Liver (tissue), 9 donors: Measurements from ENCODE around the gene BRICD5. TPM values are rescaled to one million over a fixed set of nuclear protein-coding genes. Genes with fewer than 3 reads are reported as not detected.

Source experiments
- DNase-seq: peaks from one replicate; pipeline ENCODE4 v3.0.0-alpha.2; 2017; ENCODE audit warnings: low spot score
- H3K27ac ChIP-seq, 2 donors: one replicate each; pipeline ENCODE4 v1.7.0; 2013; ENCODE audit warnings: inconsistent platforms in 2 of 2, low read length in 2 of 2, control low read depth in 1 of 2, low read depth in 1 of 2, mild to moderate bottlenecking in 1 of 2
- H3K27me3 ChIP-seq, 4 donors: one replicate each; pipeline versions ENCODE4 v1.6.1 to v1.7.0; 2013; ENCODE audit warnings: low read length in 3 of 4, inconsistent platforms in 1 of 4, mild to moderate bottlenecking in 1 of 4, moderate library complexity in 1 of 4; ENCODE audit not compliant: control insufficient read depth in 4 of 4, insufficient read depth in 4 of 4
- H3K36me3 ChIP-seq, 4 donors: one replicate each; pipeline versions ENCODE4 v1.6.1 to v1.7.0; 2013; ENCODE audit warnings: low read length in 3 of 4, mild to moderate bottlenecking in 3 of 4, low read depth in 1 of 4, moderate library complexity in 1 of 4; ENCODE audit not compliant: control insufficient read depth in 4 of 4, insufficient read depth in 3 of 4
- H3K4me1 ChIP-seq, 4 donors: one replicate each; pipeline versions ENCODE4 v1.6.1 to v1.7.0; 2013; ENCODE audit warnings: low read length in 3 of 4, mild to moderate bottlenecking in 3 of 4, moderate library complexity in 1 of 4; ENCODE audit not compliant: control insufficient read depth in 4 of 4, insufficient read depth in 4 of 4
- H3K4me3 ChIP-seq, 3 donors: one replicate each; pipeline versions ENCODE4 v1.6.1 to v1.7.0; 2013; ENCODE audit warnings: low read length in 3 of 3, control low read depth in 1 of 3, low read depth in 1 of 3, mild to moderate bottlenecking in 1 of 3
- H3K9ac ChIP-seq, 2 donors: one replicate each; pipeline ENCODE4 v1.7.0; 2013; ENCODE audit warnings: low read length in 2 of 2, mild to moderate bottlenecking in 2 of 2, moderate library complexity in 2 of 2, control low read depth in 1 of 2, low read depth in 1 of 2
- H3K9me3 ChIP-seq, 4 donors: one replicate each; pipeline versions ENCODE4 v1.6.1 to v1.7.0; 2013; ENCODE audit warnings: low read length in 3 of 4; ENCODE audit not compliant: control insufficient read depth in 4 of 4
- ATF3 ChIP-seq: IDR thresholded peaks from 2 replicates; pipeline ENCODE4 v1.6.1; 2016; ENCODE audit warnings: antibody characterized with exemption
- EGR1 ChIP-seq, 2 donors: IDR thresholded peaks; 2 replicates each; pipeline ENCODE4 v1.6.1; 2016 to 2018; ENCODE audit warnings: antibody characterized with exemption in 2 of 2, low read depth in 2 of 2
- FOXA1 ChIP-seq: IDR thresholded peaks from 2 replicates; pipeline ENCODE4 v1.6.1; 2016; ENCODE audit warnings: antibody characterized with exemption
- FOXA2 ChIP-seq: IDR thresholded peaks from 2 replicates; pipeline ENCODE4 v1.6.1; 2016; ENCODE audit warnings: antibody characterized with exemption
- HNF4G ChIP-seq: IDR thresholded peaks from 2 replicates; pipeline ENCODE4 v1.6.1; 2016; ENCODE audit warnings: antibody characterized with exemption
- JUND ChIP-seq, 2 donors: IDR thresholded peaks; 2 replicates each; pipeline ENCODE4 v1.6.1; 2016; ENCODE audit warnings: antibody characterized with exemption in 2 of 2
- NR2F2 ChIP-seq: IDR thresholded peaks from 2 replicates; pipeline ENCODE4 v1.6.1; 2016; ENCODE audit warnings: antibody characterized with exemption
- REST ChIP-seq: IDR thresholded peaks from 2 replicates; pipeline ENCODE4 v1.6.1; 2016; ENCODE audit warnings: antibody characterized with exemption, mild to moderate bottlenecking
- RXRA ChIP-seq, 2 donors: IDR thresholded peaks; 2 replicates each; pipeline ENCODE4 v1.6.1; 2017 to 2018; ENCODE audit warnings: antibody characterized with exemption in 2 of 2, mild to moderate bottlenecking in 1 of 2
- SP1 ChIP-seq: IDR thresholded peaks from 2 replicates; pipeline ENCODE4 v1.6.1; 2018; ENCODE audit warnings: antibody characterized with exemption, mild to moderate bottlenecking
- TAF1 ChIP-seq: conservative IDR thresholded peaks from 2 replicates; pipeline ENCODE4 v1.6.1; 2016; ENCODE audit warnings: antibody characterized with exemption, mild to moderate bottlenecking
- ZBTB33 ChIP-seq: IDR thresholded peaks from 2 replicates; pipeline ENCODE4 v1.6.1; 2016; ENCODE audit warnings: antibody characterized with exemption
- WGBS: extraction: QIAGEN DNeasy Blood & Tissue Kit; methylation state at CpG from one replicate; pipeline ENCODE4 v1.1.7; 2013; 5-methylcytosine and 5-hydroxymethylcytosine counted together
- polyA plus RNA-seq, 2 donors: library from polyadenylated mRNA; stranded (reverse) in 1 of 2; unstranded in 1 of 2; fragments of 200-250 nt in 1 of 2; fragments of >200 nt in 1 of 2; fragmentation: Nextera tagmentation in 1 of 2; extraction: Ambion mirVana in 1 of 2; gene quantifications; one replicate each; pipeline versions ENCODE4 v1.2.1 to v1.2.3, GENCODE V29; 2013 to 2015
- total RNA-seq, 2 donors: library from RNA; depleted of rRNA; stranded (reverse); fragments of >200 nt; gene quantifications; one replicate each; pipeline ENCODE4 v1.2.3, GENCODE V29; 2014
- TF ChIP-seq, protein P1 (sequence below): fragments of 150-350 bp; IDR thresholded peaks from 2 replicates; pipeline ENCODE4 v1.5.1; 2017; ENCODE audit warnings: improper control_type of control experiment, low read depth, low read length; ENCODE audit not compliant: missing input control
- TF ChIP-seq, protein P2 (sequence below): IDR thresholded peaks from 2 replicates; pipeline ENCODE4 v1.6.1; 2016; ENCODE audit warnings: antibody characterized with exemption
- donor health status: healthy.
- donor health status: healthy.
- donor health status: healthy.
- donor health status: healthy.
- donor health status: healthy.

Gene BRICD5
- total and polyA plus RNA-seq, 4 donors: 0.26 to 1.9 (median 1.4) TPM

- TF ChIP-seq, protein P1, sequence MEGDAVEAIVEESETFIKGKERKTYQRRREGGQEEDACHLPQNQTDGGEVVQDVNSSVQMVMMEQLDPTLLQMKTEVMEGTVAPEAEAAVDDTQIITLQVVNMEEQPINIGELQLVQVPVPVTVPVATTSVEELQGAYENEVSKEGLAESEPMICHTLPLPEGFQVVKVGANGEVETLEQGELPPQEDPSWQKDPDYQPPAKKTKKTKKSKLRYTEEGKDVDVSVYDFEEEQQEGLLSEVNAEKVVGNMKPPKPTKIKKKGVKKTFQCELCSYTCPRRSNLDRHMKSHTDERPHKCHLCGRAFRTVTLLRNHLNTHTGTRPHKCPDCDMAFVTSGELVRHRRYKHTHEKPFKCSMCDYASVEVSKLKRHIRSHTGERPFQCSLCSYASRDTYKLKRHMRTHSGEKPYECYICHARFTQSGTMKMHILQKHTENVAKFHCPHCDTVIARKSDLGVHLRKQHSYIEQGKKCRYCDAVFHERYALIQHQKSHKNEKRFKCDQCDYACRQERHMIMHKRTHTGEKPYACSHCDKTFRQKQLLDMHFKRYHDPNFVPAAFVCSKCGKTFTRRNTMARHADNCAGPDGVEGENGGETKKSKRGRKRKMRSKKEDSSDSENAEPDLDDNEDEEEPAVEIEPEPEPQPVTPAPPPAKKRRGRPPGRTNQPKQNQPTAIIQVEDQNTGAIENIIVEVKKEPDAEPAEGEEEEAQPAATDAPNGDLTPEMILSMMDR: no peak
- TF ChIP-seq ZBTB33 (no peak), FOXA1 (no peak), RXRA (IDR thresholded peaks at IDR 0.05) (no peak), JUND (IDR thresholded peaks at IDR 0.05) (no peak), TAF1 (no peak), ATF3 (no peak), HNF4G (no peak)
- TF ChIP-seq, protein P2, sequence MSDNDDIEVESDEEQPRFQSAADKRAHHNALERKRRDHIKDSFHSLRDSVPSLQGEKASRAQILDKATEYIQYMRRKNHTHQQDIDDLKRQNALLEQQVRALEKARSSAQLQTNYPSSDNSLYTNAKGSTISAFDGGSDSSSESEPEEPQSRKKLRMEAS: no peak
- Histone ChIP-seq H3K27me3 (no peaks in the 10 kb centered on the region), H3K27ac (peak overlapping the region; percentile 34 to 69), H3K36me3 (peaks cover 0 to 5% (median 2%) of the 10 kb centered on the region in 4 donors), H3K9me3 (no peaks in the 10 kb centered on the region), H3K9ac (peak overlapping the region; percentile 41 to 74), H3K4me3 (peak overlapping the region; percentile 59 to 93 (median 75)), H3K4me1 (peaks cover 5 to 24% (median 19%) of the 10 kb centered on the region in 4 donors)
- no peak for DNase-seq
- WGBS: 2% methylated on average over 98 of the region's 98 CpGs
Observed at GRCh38 chr16:2213817-2214718, 3.4 kb upstream of the BRICD5 start.

GRCh38 chr16:2212362-2213324 is 2.0 kb upstream of the BRICD5 start:
- 78% methylated on average over 19 of the region's 19 CpGs for WGBS
- no peak for TF ChIP-seq ZBTB33
- TF ChIP-seq REST: no peak
- no peak for TF ChIP-seq RXRA (IDR thresholded peaks at IDR 0.05)
- TF ChIP-seq EGR1 (IDR thresholded peaks at IDR 0.05; ENCODE audit: low read depth in 2 of 2): no peak
- TF ChIP-seq, protein P1: no peak
- TF ChIP-seq JUND (IDR thresholded peaks at IDR 0.05): no peak
- no peak for TF ChIP-seq FOXA2
- no peak for TF ChIP-seq HNF4G
- TF ChIP-seq TAF1: no peak
- TF ChIP-seq, protein P2: no peak
- no peak for TF ChIP-seq NR2F2
- TF ChIP-seq SP1: no peak
- no peak for DNase-seq

More at GRCh38 chr16:2212362-2213324, 2.0 kb upstream of the BRICD5 start:
- no peak overlapping the region for H3K27ac ChIP-seq
- H3K4me3 ChIP-seq: no peak overlapping the region
- peaks cover 5 to 24% (median 19%) of the 10 kb centered on the region in 4 donors for H3K4me1 ChIP-seq
- H3K36me3 ChIP-seq: peaks cover 0 to 17% (median 6%) of the 10 kb centered on the region in 4 donors
- H3K27me3 ChIP-seq: no peaks in the 10 kb centered on the region
- no peak overlapping the region for H3K9ac ChIP-seq
- H3K9me3 ChIP-seq: no peaks in the 10 kb centered on the region
